Suppressor macrophage (primary cell): ENCODE data around the gene CCDC30.
A peak's percentile ranks its signal among the peaks of the same experiment; 100 is the strongest.

Experiments used
- DNase-seq, 4 experiments: peaks; one replicate each; pipeline ENCODE4 v3.0.0-alpha.2; 2020 to 2022
- total RNA-seq, 17 experiments: gene quantifications; one replicate each; lab custom pipeline; 2026; ENCODE audit warnings: mixed read lengths in 6 of 17, inconsistent platforms in 3 of 17; lab: John Stamatoyannopoulos, UW

Gene CCDC30
- 0.50 to 13.0 (median 1.6) reads per million in 17 experiments for total RNA-seq

GRCh38 chr1:42462828-42463763 is at the start of gene CCDC30:
Gene CCDC30, plus strand, starts transcription at chr1:42463286. Its CDS starts 17,266 bp downstream, at chr1:42480552.
- peak; percentile 96 to 98 (median 98) for DNase-seq

DNA sequence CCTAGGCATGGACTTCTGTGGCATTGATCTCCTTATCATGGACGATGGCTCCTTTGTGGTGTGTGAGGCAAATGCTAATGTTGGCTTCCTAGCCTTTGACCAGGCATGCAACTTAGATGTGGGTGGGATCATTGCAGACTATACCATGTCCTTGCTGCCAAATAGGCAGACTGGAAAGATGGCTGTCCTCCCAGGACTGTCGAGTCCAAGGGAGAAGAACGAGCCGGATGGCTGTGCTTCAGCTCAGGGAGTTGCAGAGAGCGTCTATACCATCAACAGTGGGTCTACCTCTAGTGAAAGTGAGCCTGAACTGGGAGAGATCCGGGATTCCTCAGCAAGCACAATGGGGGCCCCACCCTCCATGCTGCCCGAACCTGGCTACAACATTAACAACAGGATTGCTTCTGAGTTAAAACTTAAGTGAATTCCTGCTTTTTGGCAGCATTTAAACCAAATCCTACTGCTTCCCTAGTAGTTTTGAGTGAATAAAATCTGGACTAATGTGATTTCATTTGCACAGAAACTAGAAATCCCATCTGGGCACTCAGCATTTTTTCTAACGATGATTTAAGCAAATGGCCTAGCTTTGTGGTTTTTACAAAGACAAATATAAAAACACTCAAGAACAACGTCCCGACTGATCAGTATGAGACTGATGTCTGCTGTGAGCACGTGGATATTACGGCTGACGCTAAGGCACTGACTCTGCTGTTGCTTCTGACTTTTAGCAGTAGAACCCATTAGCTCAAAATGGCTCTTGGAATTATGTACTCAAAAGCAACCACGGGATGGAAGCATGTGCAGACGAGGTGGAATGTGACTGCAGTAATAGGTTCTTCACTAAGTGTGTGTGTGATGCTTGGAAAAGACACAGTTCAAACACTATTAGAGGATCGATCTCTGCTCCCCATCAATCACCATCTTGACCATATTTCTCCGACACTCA is 48.3 kb upstream of the CCDC30 start:
- DNase-seq, result no peak

GRCh38 chr1:42417166-42417565 is 45.9 kb upstream of the CCDC30 start:
- DNase-seq, result no peak

GRCh38 chr1:42418516-42418915 is 44.6 kb upstream of the CCDC30 start:
- no peak for DNase-seq

GRCh38 chr1:42419126-42419821 is 43.8 kb upstream of the CCDC30 start:
- DNase-seq, result no peak

GRCh38 chr1:42420121-42420520 is 43.0 kb upstream of the CCDC30 start:
- DNase-seq, result no peak

GRCh38 chr1:42420911-42421585 is 42.0 kb upstream of the CCDC30 start:
- peak in 3 of 4 experiments; percentile 4 to 35 (median 23) for DNase-seq

DNA sequence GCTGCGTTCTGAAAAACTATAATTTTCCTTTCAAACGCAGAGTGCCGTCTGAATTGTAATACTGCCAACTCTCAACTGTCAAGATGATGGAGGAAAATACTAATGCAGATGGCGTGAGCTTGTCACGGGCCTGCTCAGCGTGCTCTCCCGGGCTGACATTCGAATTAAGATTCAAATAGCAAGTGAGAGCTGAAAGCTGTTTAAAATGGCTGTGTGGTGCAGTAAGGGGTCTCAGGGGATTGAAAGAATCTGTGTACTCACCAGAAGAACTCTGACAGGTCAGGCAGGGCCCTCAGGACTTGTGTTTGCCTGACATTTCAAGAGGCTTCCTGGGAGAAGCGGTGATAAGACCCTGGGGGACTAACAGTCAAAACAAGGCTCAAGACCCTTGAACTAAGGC is 40.3 kb upstream of the CCDC30 start:
- no peak for DNase-seq

GRCh38 chr1:42423681-42424080 is 39.4 kb upstream of the CCDC30 start:
- DNase-seq, result no peak

GRCh38 chr1:42424201-42424600 is 38.9 kb upstream of the CCDC30 start:
- no peak for DNase-seq

DNA sequence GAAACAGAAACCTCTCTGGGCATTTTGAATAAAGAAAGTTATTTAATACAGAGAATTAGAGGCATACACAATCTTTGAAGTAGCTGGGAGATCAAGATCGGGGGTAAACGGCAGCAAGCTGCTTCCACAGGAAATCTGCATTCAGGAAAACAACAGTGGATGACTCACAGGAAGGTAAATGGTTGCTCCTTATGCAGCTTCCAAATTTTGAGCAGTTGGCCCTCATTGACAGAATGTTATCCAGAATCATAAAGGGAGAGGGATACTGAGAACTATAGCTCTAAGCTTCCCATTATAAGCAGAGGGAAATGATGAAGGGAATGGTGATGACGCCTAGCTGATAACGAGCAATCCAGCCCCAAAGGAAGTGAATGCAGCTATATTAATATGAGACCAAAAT is 35.8 kb upstream of the CCDC30 start:
- no peak for DNase-seq

DNA sequence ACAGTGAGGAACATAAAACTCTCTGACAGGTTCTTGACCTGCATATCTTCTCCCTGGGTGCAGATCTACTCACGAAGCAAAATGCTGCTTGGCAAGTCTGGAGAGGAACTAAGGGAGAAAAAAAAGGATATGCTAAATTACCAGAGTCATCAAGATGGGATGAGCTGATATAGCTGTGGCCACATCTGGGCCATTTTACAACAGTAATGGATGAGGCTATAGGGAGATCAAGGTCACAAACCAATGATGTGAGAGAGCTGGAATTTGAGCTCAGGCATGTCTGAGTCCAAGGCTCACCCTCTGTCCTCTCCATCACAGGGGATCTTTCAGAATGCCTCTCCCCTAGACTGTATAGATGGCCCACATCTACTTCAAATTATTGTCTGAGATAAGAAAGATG is 33.5 kb upstream of the CCDC30 start:
- peak; percentile 4 to 61 (median 45) for DNase-seq

DNA sequence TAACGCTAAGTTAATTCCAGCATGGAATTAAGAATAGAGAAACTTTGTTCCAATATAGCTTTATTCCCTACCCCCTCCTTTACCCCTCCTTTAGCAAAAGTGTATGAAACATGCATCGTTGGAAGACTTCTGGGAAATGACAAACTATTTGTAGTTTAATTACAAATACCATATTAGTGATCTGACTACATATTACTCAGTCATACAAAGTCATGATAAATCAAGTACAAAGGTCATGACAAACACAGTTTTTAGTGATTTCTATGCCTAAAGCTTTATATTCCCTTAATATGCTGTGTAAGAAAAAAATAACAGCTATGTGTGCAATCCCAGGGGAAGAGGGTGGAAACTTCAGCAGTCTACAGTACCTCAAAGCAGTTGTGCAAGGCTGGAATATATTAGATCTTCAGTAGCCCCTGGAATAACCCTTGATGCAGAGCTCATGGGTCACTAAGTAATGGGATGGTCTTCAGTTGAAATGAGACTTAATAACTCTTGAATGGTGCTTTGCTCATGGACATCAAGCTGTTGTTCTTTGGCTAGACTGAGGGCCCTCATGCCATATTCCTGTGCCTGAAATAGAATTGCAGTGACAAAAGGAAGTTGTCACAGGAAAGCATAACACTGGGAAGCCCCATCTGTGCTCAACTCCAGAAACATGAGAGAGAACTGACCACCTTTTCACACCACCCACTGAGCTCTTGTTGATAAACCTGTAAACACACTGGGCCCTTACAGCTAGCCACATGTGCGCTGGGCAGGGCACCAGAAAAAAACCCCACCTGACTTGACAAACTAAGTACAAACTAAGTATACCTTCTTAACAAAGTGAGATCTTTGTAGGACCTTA is 32.6 kb upstream of the CCDC30 start:
- DNase-seq, result peak; percentile 32 to 52 (median 44)

DNA sequence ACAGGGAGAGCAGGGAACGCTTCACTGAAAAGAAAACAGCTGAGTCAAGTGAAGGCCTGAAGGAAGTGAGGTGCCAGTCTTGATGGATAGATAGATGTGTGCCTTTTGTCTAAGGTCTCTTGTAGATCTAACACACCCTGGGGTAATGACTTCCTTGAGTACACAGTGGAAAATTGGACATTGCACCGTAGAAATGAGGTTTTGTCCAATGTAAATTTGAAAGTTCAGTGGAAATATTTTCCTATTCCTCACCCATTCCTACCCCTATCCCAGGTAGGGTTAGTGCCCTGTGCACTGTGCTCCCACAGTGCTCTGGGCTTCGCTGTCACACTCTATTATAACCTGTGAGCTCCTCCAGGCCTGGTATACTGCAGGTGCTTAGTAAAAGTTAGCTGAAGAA is 31.6 kb upstream of the CCDC30 start:
- DNase-seq, result no peak

GRCh38 chr1:42432714-42433113 is 30.4 kb upstream of the CCDC30 start:
- no peak for DNase-seq

DNA sequence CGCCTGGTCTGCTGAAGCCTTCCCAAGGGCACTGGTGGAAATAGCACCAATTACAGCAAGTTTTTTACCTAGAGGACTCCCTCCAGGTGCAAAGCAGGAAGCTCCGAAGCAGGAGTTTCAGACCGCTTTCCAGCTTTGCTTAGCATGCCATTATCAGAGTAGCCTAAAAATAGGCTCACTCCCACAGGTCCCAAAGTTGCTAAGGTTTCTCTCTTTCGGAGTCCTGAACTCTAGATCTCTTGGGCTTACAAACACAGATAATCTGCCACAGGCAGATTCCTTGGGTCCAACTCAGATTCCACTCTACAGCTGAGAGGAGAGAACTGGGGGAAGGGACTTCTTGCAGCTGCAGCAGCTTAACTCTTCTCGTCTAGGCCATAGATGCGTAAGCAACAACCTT is 29.7 kb upstream of the CCDC30 start:
- no peak for DNase-seq

GRCh38 chr1:42434340-42434739 is 28.7 kb upstream of the CCDC30 start:
- DNase-seq, result no peak

- DNase-seq, result no peak
These were observed 23.1 kb upstream of the CCDC30 start for GRCh38 chr1:42439940-42440339.

DNA sequence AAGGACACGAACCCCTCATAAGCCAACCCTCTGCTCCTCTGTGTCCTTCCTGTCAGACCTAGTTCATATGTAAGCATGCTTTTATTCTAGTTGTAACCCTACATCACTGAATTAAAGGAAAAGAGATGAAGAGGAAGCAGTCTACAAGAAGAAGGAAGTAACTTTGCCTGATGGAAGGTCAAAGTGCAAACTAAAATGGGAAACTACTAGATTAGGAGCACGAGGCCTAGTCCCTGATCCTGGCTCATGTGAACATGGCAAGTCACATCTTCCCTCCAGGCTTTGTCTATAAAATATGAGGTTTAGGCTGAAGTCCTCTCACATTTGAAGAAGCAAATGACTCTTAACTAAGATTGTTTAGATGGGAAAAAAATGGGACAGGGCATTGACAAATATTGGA is 20.4 kb upstream of the CCDC30 start:
- peak; percentile 31 to 78 (median 65) for DNase-seq

DNA sequence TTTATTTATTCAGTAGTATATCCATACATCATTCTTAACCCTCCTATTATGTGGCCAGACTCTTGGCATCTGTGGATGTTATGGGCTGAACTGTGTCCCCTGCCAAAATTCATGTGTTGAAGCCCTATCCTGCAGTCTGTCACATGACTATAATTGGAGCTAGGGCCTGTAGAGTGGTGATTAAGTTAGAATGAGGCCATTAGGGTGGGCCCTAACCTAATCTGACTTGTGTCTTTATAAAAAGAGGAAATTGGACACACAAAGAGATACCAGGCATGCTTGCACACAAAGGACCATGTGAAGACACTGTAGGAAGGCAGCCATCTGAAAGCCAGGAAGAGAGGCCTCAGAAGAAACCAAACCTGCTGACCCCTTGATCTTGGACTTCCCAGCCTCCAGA is 13.8 kb upstream of the CCDC30 start:
- DNase-seq, result no peak

DNA sequence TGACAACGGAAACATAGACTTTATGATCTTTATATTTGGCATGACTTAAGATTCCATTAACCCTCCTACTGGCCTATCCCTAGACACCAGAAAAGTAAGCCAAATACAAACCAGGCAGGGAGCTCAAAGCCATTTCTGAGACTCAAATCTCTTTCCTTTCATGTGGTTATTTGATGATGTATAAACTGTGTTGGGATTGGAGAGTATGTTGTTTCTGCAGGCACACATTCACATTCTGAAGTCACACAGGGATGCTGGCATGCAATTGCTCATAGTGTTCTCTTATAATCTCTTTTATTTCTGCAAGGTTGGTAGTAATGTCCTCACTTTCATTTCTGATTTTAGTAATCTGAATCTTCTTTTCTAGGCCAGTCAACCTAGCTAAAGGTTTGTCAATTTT is 13.0 kb upstream of the CCDC30 start:
- no peak for DNase-seq
